Germinal center (tissue), 1 donor: ENCODE results near the gene LIMK1.
A peak's percentile ranks its signal among the peaks of the same experiment; 100 is the strongest.
"Not testable (repeated sequence)": the region's sequence is repeated elsewhere in the genome, so short reads cannot be mapped to it uniquely, and the experiment has no call there.

Source experiments
- DNase-seq: peaks from one replicate; pipeline ENCODE4 v3.0.0; 2012; ENCODE audit warnings: mixed read lengths, low spot score

The LIMK1 gene

DNA sequence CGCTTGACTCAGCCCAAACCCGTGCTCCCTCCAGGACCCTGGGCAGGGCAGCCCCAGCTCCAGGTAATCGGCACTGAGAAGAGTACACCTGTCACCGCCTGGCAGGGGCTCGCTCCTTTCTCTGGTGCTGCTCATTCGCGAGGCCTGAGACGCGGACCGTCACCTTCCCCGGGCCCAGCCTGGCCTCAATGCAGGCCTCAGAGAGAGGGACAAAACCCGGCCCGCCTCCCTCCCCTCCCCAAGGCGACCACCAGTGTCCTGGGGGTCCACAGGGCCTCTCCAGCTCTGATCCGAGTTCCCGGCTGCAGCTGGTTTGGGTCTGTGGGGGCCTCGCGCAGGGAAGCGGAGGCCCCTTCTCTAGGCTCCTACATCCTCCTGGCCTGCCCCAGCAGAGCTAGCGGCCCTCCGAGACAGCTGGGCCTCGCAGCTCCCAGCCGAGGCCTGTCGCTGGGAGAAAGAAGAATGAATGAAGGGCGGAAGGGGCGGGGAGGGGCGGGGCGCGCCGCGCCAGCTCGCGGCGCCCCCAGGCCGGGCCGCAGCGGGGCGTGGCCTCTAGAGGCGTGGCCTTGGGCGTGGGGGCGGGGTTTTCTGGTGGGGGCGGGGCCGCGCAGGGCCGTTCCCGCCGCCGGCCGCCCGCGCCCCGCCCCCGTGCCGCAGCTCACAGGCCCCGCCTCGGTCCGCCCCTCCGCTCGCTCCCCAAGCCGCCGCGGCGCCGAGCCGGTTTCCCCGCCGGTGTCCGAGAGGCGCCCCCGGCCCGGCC is at the start of gene LIMK1:
Gene LIMK1 (plus strand): TSS at position 688 of the 760 bp plus-strand sequence. CDS start 187 bp downstream, outside the sequence.
- peak; percentile 97 for DNase-seq

DNA sequence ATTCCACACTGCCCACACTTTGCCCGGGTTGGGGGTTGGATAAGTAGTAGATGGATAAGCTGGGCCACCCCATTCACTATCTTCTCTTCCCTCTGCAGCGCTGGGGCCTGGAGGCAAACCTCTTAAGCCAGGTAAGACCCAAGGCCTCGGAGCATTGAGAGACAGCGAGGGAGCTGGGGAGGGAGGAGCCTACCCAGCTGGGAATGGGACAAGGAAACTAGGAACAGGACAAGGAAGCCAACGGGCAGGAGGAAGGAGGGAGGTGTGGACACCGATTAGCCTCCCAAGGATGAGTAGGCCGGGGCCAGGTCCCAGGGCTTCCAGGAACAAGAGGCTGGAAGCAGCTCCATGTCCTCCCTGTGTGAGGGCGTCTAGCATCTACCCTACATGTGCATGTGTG is 46.0 kb upstream of the LIMK1 start:
- DNase-seq = no peak

DNA sequence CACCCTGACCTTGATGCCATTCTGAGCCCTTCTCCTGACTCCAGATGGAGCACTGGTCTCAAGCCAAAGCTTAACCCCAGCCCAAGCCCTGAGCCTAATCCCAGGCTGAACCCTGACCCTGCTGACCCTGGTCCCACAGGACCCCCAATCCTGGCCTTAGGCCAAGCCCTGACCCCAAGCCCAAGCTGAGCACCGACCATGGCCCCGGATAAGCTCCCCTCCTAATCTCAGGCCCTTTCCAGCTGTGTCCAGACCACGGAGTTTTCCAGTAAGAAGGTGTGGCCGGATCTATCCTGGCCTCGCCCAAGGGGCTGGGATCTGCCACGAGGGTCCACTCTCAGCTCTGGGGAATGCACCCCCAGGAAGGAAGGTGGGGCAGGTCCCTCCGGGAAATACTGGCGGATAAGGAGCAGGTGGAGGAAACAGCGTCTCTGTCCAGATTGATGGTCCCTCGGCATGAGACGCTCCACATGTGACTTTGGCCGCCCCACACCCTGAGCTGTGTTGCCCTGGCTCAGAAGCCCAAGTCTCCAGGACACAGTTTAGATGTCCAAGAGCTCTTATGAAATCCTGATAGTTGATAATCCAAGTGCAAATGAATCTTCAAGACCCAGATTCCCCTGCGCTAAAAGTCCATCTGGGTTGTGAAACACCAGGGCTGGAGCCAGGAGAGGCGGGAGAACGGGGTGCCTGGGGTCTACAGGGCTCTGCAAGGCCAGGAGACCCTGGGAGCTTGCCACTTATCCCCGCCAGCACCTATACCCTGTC is 45.2 kb upstream of the LIMK1 start:
- DNase-seq = no peak

DNA sequence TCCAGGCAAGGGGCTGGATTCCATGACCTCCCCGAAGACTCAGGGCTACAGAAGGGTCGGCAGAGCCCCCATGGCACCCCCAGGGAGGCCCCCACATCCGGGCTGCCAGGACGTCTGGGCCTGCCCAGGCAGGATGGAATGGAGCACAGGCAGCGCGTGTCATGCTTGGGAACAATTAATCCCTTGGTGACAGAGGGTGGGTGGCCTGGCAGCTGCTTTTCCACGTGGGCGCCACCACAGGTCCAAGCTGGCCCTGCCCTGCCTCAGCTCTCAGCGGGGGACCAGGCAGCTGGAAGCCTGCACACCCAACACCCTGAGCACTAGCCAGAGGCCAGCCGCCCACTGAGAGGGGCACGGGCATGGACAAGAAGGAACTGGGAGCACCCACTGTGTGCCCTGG is 44.3 kb upstream of the LIMK1 start:
- DNase-seq = no peak

DNA sequence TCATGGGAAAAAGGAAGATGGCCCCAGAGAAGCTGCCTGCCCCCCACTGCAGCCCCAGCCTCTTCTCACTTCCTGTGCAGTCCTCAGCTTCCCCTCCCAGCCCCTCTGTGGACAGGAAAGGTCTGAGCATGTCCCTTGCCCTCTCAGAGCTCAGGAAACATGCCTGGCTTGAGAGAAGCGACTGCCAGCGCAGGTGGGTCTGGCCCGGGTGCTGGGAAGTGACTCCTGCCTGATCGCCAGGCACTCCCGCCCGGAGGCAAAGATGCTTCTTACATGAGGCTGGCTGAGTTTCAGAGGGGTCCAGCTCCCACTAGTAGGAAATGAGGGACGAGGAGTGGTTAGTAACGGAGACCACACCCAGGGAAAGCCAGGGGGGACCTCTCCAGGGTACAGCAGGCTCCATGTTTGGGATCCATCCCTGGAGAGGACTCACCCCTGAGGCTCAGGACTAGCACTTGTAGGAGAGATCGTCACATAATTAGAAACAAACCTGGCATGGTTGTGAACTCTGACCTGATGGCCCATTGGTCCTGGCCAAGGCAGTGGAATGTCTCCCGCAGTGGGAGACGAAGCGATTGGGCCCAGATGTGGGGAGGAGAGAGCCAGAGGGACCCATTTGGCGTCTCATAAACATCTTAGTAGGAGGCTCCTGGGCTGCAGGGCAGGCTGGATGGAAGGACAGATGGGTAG is 43.4 kb upstream of the LIMK1 start:
- DNase-seq = no peak

DNA sequence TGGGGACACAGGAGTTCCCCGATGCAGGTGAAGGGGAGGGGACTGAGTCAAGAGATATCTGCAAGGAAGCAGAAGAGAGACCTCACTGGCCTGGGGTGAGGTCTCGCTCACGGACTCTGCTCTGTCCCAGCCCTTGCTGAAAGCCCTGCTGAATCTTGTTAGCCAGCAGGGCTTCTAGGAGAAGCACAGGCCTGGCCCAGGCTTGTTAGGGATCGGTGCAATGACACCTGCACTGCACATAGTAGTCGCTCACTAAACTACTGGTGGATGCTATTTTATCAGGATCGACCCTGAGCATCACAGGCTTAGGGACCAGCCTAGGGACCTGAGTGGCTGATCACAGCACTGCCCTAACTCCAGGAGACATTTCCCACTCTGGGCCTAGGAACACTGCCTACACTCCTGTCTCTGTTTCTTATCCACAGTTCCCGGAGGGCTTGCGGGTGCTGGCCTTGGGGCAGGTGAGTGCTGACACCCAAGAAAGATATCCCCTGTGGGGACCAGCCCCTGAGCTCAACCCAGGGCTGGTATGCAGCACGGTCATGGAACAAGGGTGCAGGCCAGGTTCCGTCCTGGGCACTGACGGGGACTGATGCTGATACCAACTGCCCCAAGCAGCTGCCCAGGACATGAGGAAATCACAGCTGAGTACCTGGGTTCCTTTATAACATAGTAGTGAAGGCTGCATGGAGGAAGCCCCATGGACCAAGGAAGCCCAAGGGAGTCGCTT is 42.6 kb upstream of the LIMK1 start:
- no peak for DNase-seq

DNA sequence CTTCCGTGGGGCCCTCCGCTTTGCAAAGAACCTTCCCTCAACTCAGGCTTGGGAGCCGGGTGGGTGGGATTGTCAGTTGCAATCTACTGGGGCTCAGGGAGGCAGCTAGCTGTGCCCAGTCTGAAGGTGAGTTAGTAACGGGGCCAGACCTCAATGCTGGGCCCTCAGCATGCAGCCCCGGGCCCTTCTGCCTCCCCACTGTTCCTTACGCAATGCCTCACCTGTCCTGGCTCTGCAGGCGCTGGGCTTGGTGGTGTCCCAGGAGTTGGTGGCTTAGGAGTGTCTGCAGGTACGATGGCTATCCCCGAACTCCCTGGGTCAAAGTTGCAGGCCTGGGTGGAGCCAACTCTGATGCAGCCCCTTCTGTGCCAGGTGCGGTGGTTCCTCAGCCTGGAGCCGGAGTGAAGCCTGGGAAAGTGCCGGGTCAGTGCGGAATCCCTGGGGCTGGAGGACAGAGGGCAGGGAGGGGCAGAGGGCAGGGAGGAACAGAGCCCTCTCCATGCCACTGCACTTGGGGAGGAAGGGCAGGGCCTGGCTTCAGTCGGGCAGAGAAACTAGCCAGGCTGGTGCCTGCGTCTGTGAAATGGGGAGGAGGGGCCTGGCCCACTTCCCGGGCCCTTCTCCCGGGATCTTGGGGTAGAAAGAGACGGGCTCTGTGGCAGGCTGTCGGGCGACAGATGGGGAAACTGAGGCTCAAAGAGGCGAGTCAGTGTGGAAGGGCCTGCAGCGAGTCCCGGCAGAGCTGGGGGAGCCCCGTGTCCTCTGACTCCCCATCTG is 40.7 kb upstream of the LIMK1 start:
- DNase-seq = no peak

DNA sequence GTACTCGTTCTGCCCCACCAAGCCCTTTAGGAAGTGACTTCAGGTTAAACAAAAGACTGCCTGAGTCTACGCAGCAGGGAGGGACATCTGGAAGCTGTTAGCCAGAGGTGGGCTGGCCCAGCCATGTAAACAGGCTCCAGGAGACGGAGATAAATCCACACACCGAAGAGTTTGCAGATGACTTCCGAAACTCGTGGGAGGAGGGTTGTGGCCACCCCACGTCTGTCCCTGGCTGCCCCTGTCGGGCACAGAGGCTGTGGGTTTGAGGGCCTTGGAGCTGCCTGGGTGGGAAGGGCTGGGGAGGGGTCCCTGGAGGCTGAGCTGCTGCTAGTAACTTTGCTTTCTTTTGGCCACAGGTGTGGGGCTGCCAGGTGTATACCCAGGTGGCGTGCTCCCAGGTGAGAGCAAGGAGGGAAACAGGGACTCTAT is 40.1 kb upstream of the LIMK1 start:
- no peak for DNase-seq

DNA sequence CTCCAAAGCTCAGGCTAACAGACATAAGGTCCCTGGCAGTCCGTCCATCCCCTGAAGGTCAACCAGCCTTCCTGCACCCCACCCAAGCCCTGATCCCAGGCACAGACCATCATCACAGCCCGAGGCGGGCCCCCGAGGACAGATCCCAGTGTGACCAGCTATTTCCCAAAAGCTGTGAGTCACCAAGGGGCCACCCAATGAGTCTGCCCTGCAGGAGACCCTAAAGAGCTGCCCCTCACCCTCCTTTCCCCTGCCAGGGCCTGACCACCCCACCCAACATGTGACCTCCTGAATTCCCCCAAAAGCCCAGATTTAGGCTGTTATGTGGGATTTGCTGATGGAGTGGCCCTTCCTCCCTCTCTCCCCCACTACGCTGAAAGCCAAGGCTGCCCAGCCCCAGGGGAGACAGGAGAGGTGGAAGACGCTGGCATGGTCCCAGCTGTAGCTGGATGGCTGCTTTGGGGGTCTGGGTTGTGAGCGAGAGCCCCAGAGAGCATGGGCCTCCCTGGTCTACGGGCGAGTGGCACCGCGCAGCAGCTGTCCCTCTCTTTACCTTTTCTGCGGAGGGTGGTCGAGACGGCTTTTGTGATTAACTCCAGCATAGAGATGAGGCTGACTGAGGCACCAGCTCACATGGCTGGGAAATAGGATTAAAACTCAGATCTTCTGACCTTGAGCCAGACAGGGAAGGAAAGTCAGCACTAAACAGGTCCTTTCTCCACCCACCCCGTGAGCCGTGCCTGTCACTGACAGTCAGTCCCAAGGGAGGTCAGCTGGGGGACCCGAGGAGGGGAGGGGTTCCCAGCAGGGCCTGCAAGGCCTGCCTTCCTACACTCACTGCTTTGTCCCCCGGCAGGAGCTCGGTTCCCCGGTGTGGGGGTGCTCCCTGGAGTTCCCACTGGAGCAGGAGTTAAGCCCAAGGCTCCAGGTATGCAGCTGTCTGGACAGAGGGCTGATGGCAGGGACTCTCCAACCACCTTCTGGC is 38.9 kb upstream of the LIMK1 start:
- no peak for DNase-seq

DNA sequence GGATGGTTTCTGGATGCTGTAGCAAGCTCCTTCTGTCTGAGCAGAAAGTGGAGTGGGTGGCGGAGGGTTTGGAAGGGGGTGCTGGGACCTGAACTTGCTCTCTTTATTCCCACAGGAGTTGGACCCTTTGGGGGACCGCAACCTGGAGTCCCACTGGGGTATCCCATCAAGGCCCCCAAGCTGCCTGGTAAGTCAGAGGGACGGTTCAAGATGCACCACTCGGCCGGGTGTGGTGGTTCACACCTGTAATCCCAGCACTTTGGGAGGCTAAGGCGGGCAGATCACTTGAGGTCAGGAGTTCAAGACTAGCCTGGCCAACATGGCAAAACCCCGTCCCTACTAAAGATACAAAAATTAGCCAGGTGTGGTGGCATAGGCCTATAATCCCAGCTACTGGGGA is 37.0 kb upstream of the LIMK1 start:
- not testable (repeated sequence) for DNase-seq

DNA sequence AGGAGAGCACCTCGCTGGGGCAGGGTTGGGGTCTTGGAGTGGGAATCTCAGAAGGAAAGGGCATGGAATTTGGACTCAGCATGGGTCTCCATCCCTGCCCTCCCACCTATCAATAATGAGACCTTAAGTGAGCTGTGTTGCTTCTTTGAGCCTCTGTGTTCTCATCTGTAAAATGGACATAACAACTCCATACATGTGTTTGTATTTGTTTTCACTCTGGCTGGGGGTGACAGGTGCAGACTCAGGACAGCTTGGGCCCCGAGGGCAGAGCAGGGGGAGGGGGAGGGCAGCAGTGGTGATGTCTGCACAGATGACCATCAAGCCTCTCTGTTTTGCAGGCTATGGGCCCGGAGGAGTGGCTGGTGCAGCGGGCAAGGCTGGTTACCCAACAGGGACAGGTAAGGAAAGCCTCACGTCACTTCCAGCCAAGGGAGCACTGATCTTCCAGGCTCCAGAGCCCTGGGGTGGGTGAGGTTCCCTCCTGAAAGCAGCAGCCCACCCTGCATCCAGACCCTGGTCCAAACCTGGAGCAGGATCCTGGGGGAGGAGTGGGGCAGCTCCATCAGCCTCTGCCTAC is 35.7 kb upstream of the LIMK1 start:
- DNase-seq = no peak

DNA sequence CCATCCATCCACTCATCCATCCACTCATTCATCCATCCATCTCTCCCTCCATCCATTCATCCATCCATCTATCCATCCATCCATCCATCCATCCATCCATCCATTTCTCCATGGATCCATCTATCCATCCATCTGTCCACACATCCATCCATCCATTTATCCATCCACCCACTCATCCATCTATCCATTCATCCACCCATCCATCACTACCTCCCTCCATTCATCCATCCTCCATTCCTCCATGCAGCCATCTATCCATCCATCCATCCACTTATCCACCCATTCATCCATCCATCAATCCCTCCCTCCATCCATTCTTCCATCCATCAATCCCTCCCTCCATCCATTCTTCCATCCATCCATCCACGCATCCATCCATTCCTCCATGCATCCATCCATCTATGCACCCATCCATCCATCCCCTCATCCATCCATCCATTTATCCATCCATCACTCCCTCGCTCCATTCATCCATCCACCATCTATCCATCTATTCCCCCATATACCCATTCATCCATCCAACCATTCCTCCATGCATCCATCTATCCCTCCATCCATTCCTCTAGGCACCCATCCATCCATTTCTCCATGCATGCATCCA is 34.5 kb upstream of the LIMK1 start:
- DNase-seq = no peak

DNA sequence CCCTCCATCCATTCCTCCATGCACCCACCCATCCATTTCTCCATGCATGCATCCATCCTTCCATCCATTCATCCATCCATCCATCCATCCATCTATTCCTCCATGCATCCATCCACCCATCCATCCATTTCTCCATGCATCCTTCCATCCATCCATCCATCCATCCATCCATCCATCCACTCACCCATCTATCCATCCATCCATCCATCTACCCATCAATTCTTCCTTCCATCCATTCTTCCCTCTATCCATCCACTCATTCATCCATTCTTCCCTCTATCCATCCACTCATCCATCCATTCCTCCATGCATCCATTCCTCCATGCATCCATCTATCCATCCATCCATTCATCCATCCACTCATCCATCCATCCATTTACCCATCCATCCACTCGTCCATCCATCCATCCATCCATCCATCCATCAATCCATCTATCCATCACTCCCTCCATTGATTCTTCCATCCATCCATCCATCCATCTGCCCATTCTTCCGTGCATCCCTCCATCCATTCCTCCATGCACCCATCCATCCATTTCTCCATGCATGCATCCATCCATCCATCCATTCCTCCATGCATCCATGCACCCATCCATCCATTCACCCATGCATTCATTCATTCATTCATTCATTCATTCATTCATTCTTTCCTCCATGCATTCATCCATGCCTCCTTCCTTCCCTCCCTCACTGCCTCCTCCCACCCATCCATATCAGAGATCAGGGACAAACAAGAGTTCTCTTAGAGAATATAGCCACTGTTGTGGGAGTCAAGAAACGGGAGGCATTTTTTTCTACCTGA is 33.4 kb upstream of the LIMK1 start:
- no peak for DNase-seq

DNA sequence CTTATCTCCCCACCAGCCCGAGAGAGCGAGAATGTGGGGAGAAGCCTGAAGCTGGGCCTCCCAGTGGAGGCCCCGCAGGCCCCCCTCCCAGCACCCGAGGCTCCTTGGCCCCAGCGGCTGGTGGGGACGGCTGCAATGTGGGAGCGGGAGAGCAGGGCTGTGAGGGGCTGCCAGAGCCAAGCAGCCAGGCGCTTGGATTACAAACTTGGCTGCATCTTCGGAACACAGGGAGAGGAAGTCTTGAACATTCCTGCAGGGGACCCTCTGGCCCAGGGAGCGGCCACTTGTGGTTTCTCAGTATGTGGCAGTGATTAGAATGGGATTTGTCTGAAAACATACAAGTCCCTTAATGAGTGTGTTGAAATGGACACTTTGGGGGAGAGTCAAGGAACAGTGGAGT is 32.4 kb upstream of the LIMK1 start:
- no peak for DNase-seq

DNA sequence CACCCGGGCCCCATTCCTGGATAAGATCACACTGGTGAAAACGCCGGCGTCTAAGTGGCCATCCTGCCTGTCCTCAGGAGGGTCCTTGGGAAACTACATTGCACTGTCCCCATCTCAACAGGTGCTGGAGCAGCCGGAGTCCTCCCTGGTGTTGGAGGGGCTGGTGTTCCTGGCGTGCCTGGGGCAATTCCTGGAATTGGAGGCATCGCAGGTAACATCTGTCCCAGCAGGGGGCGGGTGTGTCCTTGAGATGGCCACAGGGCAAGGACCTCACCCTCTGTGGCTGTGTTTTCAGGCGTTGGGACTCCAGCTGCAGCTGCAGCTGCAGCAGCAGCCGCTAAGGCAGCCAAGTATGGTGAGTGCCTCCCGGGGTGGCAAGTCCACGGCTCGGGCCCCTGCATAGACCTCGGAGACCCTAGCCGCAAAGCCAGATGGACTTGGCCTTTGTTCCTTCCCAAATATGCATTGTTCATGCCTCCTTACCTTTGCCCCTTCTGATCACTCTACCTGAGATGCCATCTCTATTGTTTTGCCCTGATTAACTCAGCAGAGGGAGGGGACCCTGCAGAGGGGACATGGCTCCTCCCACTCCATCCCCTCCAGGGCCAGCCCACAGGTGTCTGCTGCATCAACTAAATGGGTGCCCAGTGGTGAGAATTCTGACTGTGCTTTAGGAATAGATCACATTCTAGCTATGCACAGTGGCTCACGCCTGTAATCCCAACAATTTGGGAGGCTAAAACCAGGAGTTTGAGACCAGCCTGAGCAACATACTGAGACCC is 31.8 kb upstream of the LIMK1 start:
- no peak for DNase-seq

DNA sequence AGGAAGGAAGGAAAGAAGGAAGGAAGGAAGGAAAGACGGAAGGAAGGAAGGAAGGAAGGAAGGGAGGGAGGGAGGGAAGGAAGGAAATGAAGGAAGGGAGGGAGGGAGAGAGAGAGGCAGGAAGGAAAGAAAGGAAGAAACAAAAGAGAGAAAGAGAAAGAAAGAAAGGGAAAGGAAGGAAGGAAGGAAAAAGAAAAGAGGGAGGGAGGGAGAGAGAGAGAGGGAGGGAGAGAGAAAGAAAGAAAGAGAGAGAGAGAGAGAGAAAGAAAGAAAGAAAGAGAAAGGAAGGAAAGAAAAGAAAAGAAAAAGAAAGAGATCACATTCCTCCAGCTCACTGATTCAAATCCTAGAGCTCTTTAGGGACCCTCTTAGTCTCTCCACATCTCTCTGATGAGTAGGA is 31.0 kb upstream of the LIMK1 start:
- no peak for DNase-seq

DNA sequence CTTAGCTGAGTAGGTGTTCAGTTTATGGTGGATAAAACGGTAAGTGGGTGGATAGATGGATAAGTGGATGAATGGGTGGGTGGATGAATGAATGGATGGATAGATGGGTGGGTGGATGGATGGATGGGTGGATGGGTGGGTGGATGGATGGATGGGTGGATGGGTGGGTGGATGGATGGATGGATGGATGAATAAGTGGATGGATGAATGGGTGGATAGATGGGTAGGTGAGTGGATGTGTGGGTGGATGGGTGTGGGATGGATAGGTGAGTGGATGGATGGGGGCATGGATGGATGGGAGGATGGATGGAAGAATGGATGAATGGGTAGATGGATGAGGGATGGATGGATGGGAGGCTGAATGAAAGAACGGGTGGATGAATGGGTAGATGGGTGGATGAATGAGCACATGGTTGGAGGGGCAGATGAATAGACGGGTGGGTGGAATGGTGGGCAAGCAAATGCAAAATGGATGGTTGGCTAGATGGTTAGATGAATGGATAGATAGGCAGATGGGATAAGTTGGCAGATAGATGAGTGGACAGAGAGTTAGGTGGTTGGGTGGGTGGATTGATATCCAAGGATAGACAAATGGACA is 29.9 kb upstream of the LIMK1 start:
- no peak for DNase-seq
